Measurements from ENCODE around the gene CSTPP1. TPM values are rescaled to one million over a fixed set of nuclear protein-coding genes. Genes with fewer than 3 reads are reported as not detected.

Gene CSTPP1
- total RNA-seq, 1 donor from 2014 or later = 66.1 TPM

DNA sequence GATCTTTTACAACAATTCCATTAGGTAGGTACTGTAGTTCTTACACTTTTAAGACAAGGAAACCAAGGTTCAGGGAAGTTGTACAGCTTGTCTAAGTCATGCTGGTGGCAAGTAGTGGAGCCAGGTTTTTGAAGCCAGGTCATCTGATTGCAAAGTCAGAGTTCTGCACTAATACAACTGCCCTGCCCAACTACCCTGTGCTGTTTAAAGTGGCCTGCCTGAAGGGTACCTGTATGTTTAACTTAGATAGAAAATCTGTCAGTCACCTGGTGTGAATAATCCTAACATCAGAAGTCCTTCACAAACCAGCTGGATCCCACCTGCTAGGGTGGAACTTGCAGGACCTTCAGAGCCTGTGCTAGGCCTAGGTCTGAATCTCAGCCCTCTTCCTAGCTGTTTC is 195.9 kb downstream of the CSTPP1 start:
- peaks cover 26% of the 10 kb centered on the region for H3K4me1 Mint-ChIP-seq (ENCODE audit: low read depth)
- no peaks in the 10 kb centered on the region for H3K27me3 Mint-ChIP-seq
- DNase-seq (ENCODE audit: low spot score, unreplicated experiment) = no peak
- no peak overlapping the region for H3K4me3 Mint-ChIP-seq (ENCODE audit: low read depth)
- TF ChIP-seq, protein P1, sequence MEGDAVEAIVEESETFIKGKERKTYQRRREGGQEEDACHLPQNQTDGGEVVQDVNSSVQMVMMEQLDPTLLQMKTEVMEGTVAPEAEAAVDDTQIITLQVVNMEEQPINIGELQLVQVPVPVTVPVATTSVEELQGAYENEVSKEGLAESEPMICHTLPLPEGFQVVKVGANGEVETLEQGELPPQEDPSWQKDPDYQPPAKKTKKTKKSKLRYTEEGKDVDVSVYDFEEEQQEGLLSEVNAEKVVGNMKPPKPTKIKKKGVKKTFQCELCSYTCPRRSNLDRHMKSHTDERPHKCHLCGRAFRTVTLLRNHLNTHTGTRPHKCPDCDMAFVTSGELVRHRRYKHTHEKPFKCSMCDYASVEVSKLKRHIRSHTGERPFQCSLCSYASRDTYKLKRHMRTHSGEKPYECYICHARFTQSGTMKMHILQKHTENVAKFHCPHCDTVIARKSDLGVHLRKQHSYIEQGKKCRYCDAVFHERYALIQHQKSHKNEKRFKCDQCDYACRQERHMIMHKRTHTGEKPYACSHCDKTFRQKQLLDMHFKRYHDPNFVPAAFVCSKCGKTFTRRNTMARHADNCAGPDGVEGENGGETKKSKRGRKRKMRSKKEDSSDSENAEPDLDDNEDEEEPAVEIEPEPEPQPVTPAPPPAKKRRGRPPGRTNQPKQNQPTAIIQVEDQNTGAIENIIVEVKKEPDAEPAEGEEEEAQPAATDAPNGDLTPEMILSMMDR (IDR thresholded peaks at IDR 0.05; ENCODE audit: unreplicated experiment) = no peak
- peaks cover 5% of the 10 kb centered on the region for H3K36me3 Mint-ChIP-seq (ENCODE audit: insufficient read depth)
- H3K27ac Mint-ChIP-seq = no peak overlapping the region
- H3K9me3 Mint-ChIP-seq (ENCODE audit: low read depth) = no peaks in the 10 kb centered on the region

DNA sequence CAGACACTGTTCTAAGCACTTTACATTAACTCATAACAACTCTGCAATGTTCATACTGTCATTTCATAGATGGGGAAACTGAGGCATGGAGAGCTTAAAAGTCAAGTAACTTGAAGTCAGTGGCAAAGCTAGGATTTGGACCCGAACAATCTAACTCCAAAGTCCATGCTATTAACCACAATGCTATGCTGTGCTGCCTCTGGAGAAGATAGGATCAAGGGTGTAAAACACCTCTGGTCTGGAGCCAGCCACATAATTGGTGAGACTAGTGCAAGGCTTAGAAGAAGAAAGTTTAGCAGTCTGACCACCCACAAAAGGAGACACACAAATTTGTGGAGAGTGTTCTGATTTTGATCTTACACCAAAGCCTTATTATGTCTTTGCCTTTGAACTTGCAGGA is 196.4 kb downstream of the CSTPP1 start:
- TF ChIP-seq, protein P1 (IDR thresholded peaks at IDR 0.05; ENCODE audit: unreplicated experiment) = no peak
- H3K27ac Mint-ChIP-seq = no peak overlapping the region
- no peaks in the 10 kb centered on the region for H3K9me3 Mint-ChIP-seq (ENCODE audit: low read depth)
- H3K4me3 Mint-ChIP-seq (ENCODE audit: low read depth) = no peak overlapping the region
- peaks cover 25% of the 10 kb centered on the region for H3K4me1 Mint-ChIP-seq (ENCODE audit: low read depth)
- H3K27me3 Mint-ChIP-seq = no peaks in the 10 kb centered on the region
- DNase-seq (ENCODE audit: low spot score, unreplicated experiment) = no peak
- H3K36me3 Mint-ChIP-seq (ENCODE audit: insufficient read depth) = peaks cover 10% of the 10 kb centered on the region

DNA sequence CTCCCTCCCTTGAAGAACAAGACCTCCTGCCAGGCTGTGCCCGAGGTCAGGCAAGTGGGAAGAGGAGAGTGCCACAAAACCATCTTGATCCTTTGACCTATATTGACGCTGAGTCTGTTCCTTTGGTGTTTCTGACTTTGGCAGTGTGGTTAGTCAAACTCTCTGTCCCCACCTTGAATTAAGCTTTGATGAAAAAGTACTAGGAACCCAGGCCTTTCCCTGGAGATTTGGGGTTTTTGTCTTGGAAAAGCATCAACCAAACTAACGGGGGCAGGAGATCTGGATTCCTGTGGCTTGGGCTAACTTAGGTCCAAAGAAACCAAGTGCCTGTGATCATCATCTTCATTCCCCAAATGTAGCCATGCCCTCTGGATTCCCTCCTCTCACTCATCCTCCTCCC is 199.8 kb downstream of the CSTPP1 start:
- Mint-ChIP-seq H3K36me3 (ENCODE audit: insufficient read depth) (peaks cover 13% of the 10 kb centered on the region), H3K27me3 (no peaks in the 10 kb centered on the region), H3K4me1 (ENCODE audit: low read depth) (peaks cover 14% of the 10 kb centered on the region), H3K4me3 (ENCODE audit: low read depth) (no peak overlapping the region), H3K27ac (no peak overlapping the region), H3K9me3 (ENCODE audit: low read depth) (no peaks in the 10 kb centered on the region)
- TF ChIP-seq, protein P1 (IDR thresholded peaks at IDR 0.05; ENCODE audit: unreplicated experiment) = no peak
- DNase-seq (ENCODE audit: low spot score, unreplicated experiment) = no peak

DNA sequence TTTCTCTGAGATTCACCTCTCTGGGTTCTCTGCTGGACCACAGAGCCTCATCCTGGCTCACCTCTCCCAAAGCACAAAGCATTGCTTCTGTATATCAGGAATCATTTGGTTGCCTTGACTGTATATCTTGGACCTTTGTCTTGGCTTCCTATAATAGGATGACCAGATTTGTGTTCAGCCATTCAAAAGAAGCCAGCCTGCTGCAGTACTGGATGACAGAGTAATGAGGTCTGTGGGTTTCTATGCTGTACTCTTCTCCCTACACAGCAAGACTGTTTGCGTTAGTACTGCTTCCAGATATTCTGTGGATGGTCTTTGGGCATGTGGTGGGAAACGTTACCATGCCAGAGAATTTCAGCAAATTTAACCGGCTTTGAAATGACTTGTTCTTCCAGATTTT is 200.4 kb downstream of the CSTPP1 start:
- H3K36me3 Mint-ChIP-seq (ENCODE audit: insufficient read depth) = peaks cover 13% of the 10 kb centered on the region
- no peak for DNase-seq (ENCODE audit: low spot score, unreplicated experiment)
- H3K9me3 Mint-ChIP-seq (ENCODE audit: low read depth) = no peaks in the 10 kb centered on the region
- TF ChIP-seq, protein P1 (IDR thresholded peaks at IDR 0.05; ENCODE audit: unreplicated experiment) = no peak
- H3K4me1 Mint-ChIP-seq (ENCODE audit: low read depth) = peaks cover 10% of the 10 kb centered on the region
- no peak overlapping the region for H3K27ac Mint-ChIP-seq
- no peak overlapping the region for H3K4me3 Mint-ChIP-seq (ENCODE audit: low read depth)
- H3K27me3 Mint-ChIP-seq = no peaks in the 10 kb centered on the region

DNA sequence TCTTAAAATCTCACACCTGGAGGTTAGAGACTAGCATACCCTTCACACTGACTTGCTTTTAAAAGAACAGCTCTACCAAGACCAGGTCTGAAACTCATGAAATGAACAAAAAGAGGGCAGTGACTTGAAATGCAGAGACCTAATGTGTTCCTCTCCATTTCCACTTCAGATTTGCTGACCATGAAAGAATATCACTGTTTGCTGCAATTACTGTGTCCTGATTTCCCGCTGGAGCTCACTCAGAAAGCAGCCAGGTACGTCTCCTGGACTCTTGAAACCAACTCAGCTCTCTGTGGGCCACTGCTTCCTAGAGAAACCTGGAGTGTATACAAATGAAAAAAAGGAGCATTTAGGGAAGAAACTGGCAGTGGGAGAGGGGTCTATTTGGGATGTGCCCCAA is 200.9 kb downstream of the CSTPP1 start:
- H3K9me3 Mint-ChIP-seq (ENCODE audit: low read depth) = no peaks in the 10 kb centered on the region
- H3K4me1 Mint-ChIP-seq (ENCODE audit: low read depth) = peaks cover 6% of the 10 kb centered on the region
- peak overlapping the region; percentile 46 for H3K27ac Mint-ChIP-seq
- H3K36me3 Mint-ChIP-seq (ENCODE audit: insufficient read depth) = peaks cover 13% of the 10 kb centered on the region
- DNase-seq (ENCODE audit: low spot score, unreplicated experiment) = no peak
- TF ChIP-seq, protein P1 (IDR thresholded peaks at IDR 0.05; ENCODE audit: unreplicated experiment) = no peak
- H3K4me3 Mint-ChIP-seq (ENCODE audit: low read depth) = no peak overlapping the region
- H3K27me3 Mint-ChIP-seq = no peaks in the 10 kb centered on the region

Measured in progenitor cell of endocrine pancreas (in vitro differentiated cells).